HG02970 (cell line): ENCODE data around the gene SLC17A1.
"Not testable (repeated sequence)": the region's sequence is repeated elsewhere in the genome, so short reads cannot be mapped to it uniquely, and the experiment has no call there.

Source experiments
- ATAC-seq: cut with Tn5 transposase; IDR thresholded peaks from one replicate; pipeline ENCODE4 v1.9.1; 2021; ENCODE audit warnings: mild to moderate bottlenecking, moderate library complexity, moderate number of reproducible peaks; ENCODE audit not compliant: unreplicated experiment, low FRiP score

Gene SLC17A1

GRCh38 chr6:25768566-25768965 is 63.3 kb downstream of the SLC17A1 start:
- ATAC-seq: no peak

DNA sequence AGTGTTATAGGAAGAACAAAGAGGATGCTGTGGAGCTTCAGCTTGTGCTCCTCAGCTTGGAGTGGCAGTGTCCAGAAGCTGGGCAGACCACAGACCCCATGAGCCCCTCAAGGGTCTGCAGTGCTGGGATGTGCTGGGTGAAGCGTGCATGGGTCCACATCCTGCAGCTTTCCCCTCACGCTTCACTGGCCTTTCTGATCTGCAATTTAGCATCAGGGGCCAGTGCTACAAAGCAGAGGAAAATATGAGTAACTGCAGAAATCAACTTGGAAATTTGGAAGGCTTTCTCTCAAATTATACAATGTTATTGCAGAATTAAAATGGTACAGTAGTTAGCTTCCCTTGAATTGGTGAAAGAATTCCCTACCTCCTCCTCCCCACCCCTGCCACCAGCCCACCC is 67.2 kb downstream of the SLC17A1 start:
- no peak for ATAC-seq

DNA sequence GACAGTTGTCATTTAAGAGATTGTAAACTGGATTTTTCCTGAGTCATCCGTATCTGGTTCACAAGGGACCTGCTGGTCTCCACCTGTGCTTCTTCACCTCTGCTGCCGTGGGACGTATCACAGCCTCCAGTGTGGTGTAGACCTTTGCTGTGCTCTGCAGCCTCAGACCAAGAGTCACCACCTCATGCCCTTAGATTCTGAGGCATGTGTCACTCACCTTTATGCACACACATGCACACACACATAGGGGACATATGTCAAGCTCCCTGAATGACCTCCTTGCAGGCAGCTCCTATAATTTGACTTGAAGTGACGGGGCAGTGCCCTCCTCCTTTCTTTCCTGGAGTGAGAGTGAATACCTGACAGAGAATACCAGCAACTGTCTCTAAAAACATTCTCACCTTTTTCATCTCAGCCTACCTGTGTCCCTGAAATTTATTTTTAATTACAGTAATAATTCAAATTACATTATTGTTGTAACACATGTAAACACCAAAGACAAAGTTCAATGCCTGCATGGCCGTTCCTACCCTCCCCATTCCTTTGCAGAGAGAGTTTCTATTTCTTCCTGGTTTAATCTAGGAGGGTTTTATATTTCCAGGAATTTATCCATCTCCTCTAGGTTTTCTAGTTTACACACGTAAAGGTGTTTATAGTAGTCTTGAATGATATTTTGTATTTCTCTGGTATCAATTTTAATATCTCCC is 73.8 kb downstream of the SLC17A1 start:
- no peak for ATAC-seq

- no peak for ATAC-seq
Observed at GRCh38 chr6:25756382-25757363, 75.2 kb downstream of the SLC17A1 start.

DNA sequence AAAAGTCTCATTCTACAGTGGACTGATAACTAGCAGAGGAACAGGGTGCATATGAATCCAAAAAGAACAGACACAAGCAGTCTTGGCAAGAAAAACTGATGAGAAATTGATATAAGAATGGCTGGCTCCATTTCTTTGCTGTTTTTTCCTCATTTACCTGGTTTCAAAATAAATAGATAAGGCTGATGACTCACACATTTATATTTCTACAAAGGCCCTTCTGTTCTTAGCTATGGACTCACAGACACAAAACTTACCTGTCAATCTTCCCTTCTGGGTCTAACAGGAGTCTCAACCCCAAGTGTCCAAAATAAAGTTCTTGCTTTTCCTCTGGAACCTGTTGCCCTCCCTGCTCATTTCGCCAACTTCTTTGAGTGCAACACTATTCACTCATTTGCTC is 76.4 kb downstream of the SLC17A1 start:
- no peak for ATAC-seq

DNA sequence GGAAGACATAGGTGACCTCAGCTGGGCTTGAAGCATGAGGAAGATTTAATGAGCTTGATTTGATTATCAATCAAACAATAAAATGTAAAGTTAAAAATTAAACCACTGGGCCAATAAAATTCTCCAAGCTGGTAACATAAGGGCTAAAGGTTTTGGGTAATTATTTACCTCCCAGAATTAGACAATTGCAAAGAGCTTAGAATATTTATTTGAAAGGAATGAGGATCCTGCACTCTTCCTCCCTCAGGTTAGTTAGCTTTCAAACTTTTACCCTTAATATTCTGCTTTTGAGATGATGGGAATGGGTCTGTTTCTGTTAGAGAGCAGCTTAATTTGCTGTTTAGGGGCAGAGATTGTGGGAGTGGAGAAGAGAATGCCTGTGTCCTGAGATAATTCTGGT is 77.3 kb downstream of the SLC17A1 start, which contains the start of gene SLC17A4:
SLC17A4 (plus strand) TSS at position 208 of the 400 bp plus-strand sequence. CDS start 7,221 bp downstream, outside the sequence.
- no peak for ATAC-seq

- ATAC-seq: no peak
Observed at GRCh38 chr6:25753079-25753478, 78.8 kb downstream of the SLC17A1 start.

GRCh38 chr6:25750906-25751305 is 80.9 kb downstream of the SLC17A1 start:
- ATAC-seq: no peak

GRCh38 chr6:25749837-25750236 is 82.0 kb downstream of the SLC17A1 start:
- ATAC-seq: no peak

GRCh38 chr6:25748601-25749517 is 83.0 kb downstream of the SLC17A1 start:
- ATAC-seq: not testable (repeated sequence)

DNA sequence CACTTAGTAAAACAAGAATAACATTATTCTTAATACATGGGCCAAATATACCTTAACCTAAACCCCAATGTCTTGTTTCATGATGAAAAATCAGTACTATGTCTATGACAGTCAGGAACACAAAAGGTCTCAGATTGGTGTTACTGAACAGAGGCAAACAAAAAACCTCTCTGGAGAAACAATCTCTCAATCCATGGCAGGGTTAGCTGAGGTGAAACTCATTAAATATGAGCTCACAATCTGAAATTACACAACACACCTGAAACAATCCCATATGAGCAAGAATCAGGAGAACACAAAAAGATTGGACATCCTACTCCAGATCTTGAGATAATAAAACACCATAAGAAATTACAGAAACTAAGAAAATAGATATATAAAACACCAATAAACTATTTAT is 83.8 kb downstream of the SLC17A1 start:
- ATAC-seq: no peak

GRCh38 chr6:25747477-25747876 is 84.4 kb downstream of the SLC17A1 start:
- no peak for ATAC-seq

- no peak for ATAC-seq
Observed at GRCh38 chr6:25746968-25747367, 84.9 kb downstream of the SLC17A1 start.

DNA sequence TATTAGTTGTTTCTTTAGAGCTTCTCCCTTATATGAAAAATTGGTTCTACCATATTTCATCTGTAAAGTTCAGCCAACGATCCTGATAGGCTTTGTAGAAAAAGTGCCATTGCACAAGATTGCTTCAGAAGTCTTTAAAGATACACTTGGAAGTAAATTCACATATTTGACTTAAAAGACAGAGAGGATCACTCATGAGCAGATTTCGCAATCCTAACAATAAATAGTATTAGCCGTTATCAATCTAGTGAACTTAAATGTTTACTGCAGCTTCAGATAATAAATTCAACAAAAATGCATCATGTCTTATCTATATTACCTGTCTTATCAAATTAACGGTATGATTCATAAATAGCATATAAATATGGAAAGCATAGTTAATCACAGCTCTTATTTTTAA is 86.0 kb downstream of the SLC17A1 start:
- ATAC-seq: no peak

GRCh38 chr6:25743868-25744267 is 88.0 kb downstream of the SLC17A1 start:
- no peak for ATAC-seq

DNA sequence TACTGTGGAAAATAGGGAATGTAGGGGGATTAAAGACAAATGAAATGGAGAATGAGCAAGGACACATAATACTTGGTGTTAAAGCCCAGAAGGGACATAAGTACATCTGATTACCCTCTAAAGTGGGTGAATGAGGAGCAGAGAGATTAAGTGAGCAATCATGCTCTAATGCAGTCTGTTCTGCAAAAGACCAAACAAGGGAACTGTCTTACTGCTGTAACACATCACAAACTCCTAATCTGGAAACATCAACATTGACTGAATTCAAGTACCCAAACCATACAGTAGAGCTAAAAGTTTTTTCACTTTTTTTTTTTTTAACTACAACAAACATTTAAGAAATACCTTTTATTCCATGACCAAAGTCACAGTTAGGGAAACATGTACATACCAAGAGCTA is 96.6 kb downstream of the SLC17A1 start:
- no peak for ATAC-seq
